Endothelial cell of hepatic sinusoid (primary cell): ENCODE measurements around the gene JOSD1.

Experiments
- in situ Hi-C: cut with HindIII; loops from 2 replicates; pipeline ENCODE4 v1.10.0; 2017; ENCODE audit warnings: low sequenced_read_pairs

Gene JOSD1

DNA sequence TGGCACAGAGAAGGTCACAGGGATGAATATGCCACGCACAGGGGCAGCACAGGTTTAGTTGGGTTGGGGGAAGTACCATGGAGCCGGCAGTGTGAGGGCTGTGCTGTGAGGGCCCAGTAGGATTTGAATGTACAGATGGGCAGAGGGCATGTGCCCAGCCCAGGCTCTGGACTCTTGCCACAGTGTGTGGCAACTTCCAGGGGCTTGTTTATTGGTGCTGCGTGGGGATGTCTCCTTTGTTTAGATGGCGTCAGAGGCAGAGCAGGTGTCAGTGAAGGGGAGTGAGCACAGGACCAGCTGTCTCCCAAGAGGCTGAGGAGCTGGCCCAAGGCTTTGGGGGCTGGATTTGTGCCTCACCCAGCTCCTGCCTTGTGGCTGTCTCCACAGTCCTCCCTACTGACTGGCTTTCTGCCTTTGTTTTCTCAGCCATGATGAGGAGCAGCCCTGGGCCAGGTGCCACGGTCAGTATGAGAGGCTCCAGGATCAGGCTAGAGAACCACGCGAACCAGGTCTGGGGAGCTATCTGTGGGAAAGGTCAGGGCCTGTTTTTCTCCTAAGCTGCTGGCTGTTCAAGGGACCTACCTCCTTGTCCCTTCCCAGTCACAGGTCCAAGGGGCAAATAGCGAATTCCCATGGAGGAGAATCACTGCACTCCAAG is 33.1 kb upstream of the JOSD1 start:
- in situ Hi-C loops = no loop called here

DNA sequence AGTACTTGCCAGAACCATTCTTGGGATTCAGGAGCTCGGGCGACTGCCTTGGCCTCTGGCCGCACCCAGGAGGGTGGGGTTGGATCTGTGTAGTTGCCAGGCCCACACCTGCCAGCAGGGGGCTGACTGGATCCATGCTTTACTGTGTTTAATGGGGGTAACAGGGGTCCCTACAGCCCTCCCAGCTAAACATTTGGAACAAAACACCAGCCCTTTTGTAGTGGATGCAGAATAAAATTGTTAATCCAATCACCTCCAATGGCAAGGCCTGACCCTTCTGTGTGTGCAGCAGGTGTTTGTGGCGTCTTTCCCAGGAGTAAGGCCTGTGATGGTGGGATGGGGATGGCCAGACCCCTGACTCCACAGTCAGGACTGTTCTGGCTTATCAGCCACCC is 32.6 kb upstream of the JOSD1 start:
- in situ Hi-C loops = no loop called here

DNA sequence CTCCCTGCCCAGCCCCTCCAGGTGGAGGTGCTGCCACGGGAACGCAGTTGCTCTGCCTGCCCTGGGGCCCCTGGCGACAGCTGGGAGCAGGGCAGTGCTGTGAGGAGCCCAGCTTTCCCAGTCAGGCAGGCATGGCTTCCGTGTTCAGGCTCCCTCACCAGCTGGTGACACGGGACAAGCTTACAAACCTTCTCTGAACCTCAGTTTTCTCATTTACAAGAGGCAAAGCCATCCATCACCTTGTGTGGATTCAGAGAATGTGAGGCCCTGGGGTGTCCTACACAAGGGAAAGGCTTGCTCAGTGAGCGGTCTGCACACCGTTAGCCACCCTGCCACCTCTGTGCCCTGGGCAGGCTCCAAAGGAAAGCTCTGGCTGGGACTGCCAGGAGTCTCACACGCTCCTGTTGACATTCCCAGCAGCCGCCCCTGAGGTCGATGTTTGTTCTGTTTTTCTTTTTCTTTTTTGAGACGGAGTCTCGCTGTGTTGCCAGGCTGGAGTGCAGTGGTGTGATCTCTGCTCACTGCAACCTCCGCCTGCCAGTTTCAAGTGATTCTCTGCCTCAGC is 31.6 kb upstream of the JOSD1 start:
- in situ Hi-C loops = no loop called here

DNA sequence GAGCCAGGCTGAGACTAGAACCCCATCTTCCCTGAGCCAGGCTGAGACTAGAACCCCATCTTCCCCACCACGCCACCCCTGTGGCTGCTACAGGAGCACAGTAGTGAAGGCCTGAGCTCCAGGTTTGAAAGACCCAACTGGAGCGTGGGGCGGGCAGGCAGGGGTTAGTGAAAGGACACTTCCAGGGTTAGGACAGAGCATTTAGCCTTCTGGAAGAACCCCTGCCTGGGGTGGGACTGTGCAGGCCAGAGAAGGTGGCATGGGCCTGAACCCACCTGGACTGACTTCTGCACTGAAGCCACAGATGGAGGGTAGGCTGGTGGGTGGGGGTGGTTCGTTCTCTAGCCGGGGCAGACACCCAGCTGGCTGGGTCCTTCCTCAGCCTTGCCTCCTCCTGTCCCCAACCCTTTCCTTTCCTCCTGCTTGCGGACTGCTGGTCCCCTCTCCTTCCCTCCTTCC is 31.0 kb upstream of the JOSD1 start:
- in situ Hi-C loops = no loop called here

DNA sequence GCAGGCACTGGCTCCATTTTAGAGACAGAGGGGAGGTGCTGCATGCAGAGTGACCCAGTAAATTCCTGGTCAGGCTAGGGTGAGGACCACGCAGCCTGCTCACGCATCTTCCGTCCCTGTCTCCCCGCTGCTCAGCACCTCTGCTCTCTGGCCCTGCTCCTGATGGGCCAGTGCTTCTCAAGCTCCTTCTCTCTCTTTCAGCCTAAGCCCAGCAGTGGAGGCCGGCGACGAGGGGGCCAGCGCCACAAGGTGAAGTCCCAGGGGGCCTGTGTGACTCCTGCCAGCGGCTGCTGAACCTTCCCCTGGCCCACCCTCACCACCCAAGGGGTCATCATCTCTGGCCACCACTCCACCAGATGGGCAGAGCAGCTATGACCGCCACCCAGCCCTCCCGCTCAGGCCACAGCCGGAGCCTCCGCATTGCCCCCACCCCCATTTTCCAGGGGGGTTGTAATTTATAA is 29.7 kb upstream of the JOSD1 start:
- in situ Hi-C loops = no loop called here

DNA sequence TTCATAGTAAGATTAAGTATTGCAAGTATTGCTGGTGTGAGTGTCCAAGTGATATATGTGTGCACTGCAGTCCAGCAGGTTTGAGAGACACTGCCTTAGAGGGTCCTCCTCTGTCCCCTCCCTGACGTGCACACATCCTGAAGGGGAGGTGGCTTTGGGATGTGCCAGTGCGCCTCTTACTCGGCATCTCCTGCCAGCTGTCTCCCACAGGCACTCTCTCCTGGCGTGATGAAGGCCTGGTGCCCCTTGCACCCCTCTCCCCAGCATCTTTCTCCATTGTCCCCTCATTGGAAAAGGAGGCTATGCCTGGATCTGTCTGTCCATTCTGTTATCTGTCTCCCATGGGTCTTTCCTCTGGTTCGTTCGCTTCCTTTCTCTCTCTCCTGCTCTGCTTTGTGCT is 29.2 kb upstream of the JOSD1 start:
- in situ Hi-C loops = no loop called here

DNA sequence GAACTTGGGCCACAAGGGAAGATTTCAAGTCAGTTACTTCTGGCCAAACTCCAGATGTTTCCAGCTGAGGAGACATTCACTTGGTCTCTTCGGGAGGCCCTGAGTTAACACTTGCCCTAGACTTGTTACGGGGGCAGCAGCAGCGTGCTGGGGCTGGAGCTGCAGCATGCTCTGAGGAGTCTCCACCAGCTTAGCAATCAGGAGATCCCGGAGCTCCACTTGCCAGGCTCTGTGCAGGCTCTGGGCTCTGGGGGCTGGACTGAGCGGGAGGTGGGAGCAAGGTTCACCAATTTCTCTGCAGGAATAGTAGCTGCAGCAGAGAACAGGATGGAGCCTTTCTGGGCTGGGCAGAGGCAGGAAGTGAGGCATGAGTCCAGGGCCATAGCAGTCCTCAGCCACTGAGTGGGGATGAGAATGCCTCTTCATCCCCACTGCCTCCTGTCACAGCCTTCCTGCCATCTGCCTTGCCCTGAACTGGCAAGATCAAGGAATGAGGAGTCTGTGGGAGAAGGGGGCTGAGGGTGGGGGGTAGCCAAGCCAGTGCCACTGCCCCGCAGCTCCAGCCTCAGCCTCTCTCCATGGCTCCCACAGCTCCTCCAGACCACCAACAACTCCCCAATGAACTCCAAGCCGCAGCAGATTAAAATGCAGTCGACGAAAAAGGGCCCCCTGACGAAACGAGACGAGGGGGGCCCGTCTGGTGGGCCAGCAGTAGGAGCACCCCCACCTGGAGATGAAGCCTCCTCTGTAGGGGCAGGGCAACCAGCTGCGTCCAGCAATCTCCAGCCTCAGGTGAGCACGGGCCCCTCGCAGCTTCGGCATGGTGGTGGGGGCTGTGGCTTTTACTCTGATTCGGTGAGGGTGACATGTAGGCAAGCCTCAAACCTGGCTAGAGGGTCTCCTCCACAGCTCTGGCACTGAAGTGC is 28.4 kb upstream of the JOSD1 start:
- in situ Hi-C loops = no loop called here

DNA sequence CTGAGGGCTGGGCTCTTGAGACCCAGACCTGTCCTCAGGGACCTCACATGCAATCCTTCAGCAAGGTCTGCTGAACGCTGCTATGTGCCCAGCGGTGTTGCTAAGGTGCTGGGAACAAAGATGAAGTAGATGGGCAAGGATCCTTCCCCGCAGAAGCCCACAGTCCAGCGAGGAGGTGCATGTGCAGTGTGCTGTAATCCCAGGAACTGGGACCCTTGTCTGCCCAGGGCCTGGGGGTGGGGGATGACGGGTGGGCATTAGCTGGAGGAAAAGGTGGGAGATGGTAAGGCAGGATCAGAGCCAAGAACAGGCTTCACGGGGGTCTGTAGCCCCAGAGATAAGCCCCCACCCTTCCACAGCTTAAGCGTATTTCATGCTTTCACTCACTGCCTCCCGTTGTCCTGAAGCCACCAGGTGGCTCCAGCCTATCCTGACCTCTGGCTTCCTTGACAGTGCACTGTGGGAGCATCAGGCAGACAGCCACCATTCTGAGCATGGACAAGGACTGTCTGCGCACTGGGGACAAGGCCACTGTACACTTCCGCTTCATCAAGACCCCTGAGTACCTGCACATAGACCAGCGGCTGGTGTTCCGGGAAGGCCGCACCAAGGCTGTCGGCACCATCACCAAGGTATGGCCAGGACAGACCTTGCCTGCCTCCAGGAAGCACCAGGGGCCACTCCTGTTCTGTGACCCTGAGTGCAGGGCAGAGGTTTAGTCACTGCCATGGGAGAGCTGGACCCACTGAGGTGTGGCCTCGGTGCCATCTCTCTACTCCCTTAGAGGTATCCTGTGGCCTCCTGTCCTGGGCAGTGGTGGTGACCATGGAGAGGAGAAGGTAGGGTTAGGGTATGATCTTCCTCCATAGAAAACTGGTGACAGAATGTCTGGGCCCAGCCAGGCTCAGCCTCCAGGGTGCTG is 27.0 kb upstream of the JOSD1 start:
- in situ Hi-C loops = no loop called here

DNA sequence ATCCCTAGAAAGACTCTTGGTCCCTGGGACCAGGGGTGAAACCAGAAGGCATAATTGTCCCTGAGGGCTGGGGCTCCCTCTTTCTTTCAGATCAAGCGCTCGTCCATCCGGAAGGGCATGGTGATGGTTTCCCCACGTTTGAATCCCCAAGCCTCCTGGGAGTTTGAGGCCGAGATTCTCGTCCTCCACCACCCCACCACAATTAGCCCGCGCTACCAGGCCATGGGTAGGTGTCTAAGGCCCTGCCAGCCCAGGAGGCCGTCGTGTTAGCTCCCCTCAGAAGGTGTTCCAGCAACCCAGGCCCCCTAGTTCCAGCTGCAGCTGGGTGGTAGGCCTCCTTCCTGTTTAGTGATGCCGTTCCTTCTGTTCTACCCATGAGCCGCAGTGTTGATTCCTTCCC is 26.4 kb upstream of the JOSD1 start:
- in situ Hi-C loops = no loop called here

DNA sequence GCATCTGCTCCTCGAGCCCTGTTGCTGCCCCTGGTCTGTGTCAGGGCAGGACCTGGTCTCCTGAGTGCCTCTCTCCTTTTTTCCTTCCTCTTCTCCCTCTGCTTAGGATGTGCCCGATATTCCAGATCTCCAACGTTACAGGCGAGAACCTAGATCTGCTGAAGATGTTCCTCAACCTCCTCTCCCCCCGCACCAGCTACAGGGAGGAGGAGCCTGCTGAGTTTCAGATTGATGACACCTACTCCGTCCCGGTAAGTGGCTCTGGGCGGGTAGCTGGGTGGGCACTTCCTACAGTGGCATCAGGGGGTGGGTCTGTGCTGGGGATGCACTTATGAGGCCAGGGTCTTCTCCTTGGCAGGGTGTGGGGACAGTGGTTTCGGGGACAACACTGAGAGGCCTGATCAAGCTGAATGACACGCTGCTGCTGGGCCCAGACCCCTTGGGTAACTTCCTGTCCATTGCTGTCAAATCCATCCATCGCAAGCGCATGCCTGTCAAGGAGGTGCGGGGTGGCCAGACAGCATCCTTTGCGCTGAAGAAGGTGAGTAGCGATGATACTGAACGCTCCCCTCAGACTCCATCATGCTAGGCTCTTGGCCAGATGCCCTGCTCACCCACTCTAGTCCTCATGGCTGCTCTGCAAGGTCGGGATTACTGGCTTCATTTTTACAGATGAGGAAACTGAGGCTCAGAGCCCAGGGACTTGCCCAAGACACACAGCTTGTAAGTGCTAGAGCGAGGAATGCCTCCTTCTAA is 25.3 kb upstream of the JOSD1 start:
- in situ Hi-C loops = no loop called here

DNA sequence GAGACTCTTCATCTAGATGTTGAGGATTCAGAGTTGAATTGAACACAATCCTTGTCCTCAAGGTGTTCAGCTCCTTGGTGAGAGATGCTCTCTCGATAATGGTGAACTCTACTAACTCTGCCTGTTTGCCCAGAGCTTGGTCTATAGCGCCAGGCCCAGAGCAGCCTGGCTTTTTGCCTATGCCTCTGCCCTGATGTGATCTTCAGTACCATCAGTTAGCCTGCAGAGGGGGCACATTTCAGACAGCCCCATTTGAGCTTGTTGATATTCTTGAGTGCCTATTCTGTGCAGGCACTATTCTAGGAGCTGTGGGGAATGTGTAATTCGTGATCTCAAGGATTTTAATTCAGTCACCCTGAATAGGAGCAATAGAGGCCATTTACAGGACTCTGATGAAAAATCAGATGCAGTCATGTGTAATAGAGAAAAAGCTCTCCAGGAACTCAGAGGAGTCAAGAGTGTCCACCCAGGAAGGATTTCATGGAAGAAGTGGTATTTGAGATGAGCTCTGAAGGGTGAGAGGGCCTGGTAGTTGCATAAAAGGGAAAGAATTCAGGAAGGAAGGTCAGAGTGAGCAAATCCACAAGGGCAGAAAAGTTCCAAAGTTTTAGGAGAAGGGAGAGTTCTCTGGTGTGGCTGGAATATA is 24.3 kb upstream of the JOSD1 start:
- in situ Hi-C loops = no loop called here

DNA sequence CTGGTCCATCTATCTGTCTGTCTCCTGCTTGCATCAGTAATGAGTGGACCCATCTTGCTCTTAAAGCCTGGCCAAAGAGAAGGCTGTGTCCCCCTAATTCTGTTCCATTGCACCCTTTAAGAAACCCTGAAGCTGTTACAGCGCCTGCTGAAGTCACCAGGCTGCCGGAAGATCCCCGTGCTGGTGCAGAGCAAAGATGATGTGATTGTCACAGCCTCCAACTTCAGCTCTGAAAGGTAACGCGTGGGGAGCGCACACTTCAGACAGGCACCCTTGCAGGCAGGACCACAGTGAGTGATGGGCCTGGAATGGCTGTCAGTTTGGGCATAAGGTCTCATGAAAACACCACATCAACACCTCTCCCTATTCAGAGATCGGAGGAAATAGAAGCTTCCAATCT is 23.4 kb upstream of the JOSD1 start:
- in situ Hi-C loops = no loop called here

DNA sequence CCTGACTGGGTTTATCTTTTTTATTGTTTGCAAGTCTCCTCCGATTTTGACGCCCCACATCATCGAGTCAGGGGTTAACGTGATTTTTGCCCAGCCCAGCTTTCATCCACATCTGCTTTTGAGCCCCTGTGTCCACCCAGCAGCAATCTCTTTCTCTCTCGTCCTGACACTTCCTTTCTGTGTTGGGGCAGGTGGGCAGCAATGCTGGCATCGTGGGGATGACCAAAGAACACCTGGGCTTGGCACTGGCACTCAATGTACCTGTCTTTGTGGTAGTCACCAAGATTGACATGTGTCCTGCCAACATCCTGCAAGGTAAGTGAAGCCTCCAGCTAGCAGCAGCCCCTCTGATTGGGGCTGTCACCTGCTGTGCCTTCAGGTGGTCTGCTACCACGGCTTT is 20.8 kb upstream of the JOSD1 start:
- in situ Hi-C loops = no loop called here

DNA sequence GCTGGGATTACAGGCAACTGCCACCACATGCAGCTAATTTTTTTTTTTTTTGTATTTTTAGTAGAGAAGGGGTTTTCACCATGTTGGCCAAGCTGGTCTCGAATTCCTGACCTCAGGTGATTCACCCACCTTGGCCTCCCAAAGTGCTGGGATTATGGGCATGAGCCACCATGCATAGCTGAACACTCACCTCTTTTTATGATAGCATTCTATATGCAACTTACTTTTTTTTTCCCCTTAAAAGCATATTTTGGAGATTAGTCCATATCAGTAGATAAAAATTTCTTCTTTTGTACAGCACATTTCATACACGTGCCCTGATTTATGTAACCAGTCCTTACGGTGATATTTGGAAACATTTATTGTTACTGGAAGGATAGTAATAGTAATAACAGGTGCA is 19.6 kb upstream of the JOSD1 start:
- in situ Hi-C loops = no loop called here

DNA sequence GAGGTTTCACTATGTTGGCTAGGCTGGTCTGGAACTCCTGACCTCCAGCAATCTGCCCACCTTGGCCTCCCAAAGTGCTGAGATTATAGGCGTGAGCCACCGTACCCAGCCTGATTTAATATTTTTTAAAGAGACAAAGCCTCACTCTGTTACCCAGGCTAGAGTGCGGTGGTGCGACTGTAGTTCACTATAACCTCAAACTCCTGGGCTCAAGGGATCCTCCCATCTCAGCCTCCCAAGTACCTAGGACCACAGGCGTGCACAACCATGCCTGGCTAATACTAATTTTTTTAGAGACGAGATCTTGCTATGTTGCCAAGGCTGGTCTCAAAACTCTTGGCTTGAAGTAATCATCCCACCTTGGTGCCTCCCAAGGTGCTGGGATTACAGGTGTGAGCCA is 18.5 kb upstream of the JOSD1 start:
- in situ Hi-C loops = no loop called here

DNA sequence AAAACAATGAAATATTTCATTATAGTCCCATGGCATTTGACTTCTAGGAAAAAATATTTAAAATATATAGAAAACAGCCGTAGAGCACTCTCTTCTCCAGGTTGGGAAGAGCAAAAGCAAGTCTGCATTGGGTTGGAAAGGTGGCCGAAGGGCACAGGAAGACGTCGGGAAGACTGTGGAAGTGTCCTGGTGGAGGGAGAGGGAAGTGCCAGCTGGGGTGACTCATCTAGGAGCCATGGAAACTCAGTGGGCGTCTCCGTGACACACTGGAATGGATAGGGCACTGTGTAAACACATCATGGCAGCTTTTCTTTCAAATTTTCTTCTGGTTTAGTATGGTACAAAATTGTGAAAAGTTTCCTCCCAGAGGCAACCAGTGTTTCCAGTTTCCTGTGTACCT is 17.7 kb upstream of the JOSD1 start:
- in situ Hi-C loops = no loop called here

DNA sequence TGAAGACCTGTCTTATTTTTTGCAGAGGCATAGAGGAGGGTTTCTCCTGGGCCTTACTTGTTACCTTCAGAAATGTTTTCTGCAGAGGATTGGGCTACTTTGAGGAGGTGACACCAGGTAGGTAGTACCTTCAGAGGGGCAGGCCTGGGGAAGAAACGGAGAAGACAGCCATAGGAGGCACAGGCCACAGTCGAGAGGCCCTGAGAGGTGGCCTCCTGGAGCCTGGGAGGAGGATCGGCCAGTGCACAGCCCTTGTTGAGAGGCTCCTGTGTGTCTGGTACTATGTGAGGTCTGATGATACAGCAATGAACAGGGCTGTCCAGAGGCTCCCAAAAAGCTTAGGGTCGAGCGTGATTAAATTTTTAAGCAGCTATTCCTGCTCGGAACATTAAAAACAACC is 16.5 kb upstream of the JOSD1 start:
- in situ Hi-C loops = no loop called here

DNA sequence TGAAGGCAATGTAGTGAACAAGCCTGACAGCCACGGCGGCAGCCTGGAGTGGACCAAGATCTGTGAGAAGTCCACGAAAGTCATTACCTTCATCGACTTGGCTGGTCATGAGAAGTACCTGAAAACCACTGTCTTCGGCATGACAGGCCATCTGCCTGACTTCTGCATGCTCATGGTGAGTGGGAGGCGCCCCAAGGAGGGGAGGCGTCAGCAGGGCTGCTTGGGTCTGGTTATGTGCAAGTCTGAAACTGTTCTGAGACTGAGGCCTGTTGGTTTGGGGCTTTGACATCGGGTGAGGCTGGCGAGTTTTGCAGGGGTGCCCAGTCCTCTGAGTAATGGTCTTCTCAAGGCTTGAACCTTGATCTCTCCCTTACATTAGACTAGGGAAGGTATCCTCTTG is 16.1 kb upstream of the JOSD1 start:
- in situ Hi-C loops = no loop called here

DNA sequence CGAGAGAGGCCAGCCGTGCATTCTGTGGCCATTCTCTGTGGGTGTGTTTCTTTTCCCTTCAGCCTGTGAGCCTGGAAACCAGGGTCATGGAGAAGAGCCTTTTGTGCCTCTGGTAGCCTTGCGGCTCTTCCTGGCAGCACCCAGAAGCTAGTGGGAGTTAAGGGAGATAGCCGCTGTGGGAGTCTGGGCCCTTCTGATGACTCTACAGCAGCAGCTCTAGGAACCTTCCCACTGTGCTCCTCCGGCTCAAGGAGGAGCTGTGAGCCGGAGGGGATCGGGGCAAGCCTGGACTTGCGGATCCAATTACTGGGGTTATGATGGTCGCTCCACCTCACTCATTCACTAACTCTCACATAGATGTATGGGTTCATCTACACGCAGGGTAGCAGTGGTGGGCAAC is 15.5 kb upstream of the JOSD1 start:
- in situ Hi-C loops = no loop called here

DNA sequence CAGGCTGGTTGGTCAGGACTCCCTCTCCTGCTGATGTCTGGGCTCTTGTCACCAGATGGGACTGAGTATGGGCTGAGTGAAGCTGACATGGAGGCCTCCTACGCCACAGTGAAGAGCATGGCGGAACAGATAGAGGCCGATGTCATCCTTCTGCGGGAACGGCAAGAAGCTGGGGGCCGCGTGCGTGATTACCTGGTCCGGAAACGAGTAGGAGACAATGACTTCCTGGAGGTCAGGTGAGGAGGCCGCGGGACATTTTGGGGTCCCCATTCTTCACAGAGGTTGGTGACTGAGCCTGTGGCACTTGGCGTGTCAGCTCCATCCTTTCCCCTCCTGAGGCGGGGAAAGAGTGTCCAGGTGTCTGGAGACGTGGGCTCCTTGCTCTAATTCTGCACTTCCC is 15.1 kb upstream of the JOSD1 start:
- in situ Hi-C loops = no loop called here
